ENCODE results near the gene AGBL1.

DNA sequence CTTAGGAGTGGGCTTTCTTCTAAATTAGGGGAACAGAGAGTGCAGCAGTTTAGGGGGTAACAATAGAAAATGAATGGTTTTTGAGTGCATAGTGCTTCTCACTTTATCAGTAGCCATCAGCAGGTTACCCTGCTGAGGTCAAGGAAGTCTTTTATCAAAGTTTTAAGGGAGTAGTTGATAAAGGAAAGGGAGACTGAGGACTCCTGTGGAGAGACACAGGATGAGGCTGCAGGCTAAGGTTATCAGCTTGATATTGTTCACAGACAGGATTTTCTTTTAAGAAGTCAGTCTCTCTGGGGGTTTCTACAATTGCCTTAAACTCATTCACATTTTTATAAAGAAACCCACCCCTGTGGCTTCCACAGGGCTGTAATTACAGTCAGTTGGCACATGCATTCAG is 205.0 kb downstream of the AGBL1 start:
- TF ChIP-seq, protein P1, sequence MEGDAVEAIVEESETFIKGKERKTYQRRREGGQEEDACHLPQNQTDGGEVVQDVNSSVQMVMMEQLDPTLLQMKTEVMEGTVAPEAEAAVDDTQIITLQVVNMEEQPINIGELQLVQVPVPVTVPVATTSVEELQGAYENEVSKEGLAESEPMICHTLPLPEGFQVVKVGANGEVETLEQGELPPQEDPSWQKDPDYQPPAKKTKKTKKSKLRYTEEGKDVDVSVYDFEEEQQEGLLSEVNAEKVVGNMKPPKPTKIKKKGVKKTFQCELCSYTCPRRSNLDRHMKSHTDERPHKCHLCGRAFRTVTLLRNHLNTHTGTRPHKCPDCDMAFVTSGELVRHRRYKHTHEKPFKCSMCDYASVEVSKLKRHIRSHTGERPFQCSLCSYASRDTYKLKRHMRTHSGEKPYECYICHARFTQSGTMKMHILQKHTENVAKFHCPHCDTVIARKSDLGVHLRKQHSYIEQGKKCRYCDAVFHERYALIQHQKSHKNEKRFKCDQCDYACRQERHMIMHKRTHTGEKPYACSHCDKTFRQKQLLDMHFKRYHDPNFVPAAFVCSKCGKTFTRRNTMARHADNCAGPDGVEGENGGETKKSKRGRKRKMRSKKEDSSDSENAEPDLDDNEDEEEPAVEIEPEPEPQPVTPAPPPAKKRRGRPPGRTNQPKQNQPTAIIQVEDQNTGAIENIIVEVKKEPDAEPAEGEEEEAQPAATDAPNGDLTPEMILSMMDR (IDR thresholded peaks at IDR 0.05), result no peak
- no peak for TF ChIP-seq POLR2A (IDR thresholded peaks at IDR 0.05)
